Dendritic cell treated with granulocyte-macrophage colony-stimulating factor and Interleukin-4, amounts not matched to agents 40 ng/mL and 50 ng/mL, for 4 days (primary cell): ENCODE results near the gene MYL7.

Experiments used
- H3K27ac Mint-ChIP-seq: one replicate; pipeline ENCODE4 v1.8.0; 2022; ENCODE audit warnings: mild to moderate bottlenecking, mixed read lengths
- H3K27me3 Mint-ChIP-seq: one replicate; pipeline ENCODE4 v1.8.0; 2022; ENCODE audit warnings: mild to moderate bottlenecking, mixed read lengths
- H3K36me3 Mint-ChIP-seq: one replicate; pipeline ENCODE4 v1.8.0; 2022; ENCODE audit warnings: low read depth, mixed read lengths
- H3K4me1 Mint-ChIP-seq: one replicate; pipeline ENCODE4 v1.8.0; 2022; ENCODE audit warnings: low read depth, mixed read lengths
- H3K4me3 Mint-ChIP-seq: one replicate; pipeline ENCODE4 v1.8.0; 2022; ENCODE audit warnings: mild to moderate bottlenecking, moderate library complexity, mixed read lengths
- H3K9me3 Mint-ChIP-seq: one replicate; pipeline ENCODE4 v1.8.0; 2022; ENCODE audit warnings: mixed read lengths
- intact Hi-C: fragments of 100-400 bp; cut with micrococcal nuclease; formaldehyde crosslinking; loops from one replicate; pipeline ENCODE4 v1.15.0; 2022

MYL7 gene

GRCh38 chr7:44101966-44102845, 38.9 kb downstream of the MYL7 start:
- H3K27ac Mint-ChIP-seq, result no peak overlapping the region
- H3K27me3 Mint-ChIP-seq, result peaks cover 38% of the 10 kb centered on the region
- no peaks in the 10 kb centered on the region for H3K36me3 Mint-ChIP-seq
- H3K4me3 Mint-ChIP-seq, result no peak overlapping the region
- intact Hi-C loops, result no loop called here
- peaks cover 6% of the 10 kb centered on the region for H3K4me1 Mint-ChIP-seq
- H3K9me3 Mint-ChIP-seq, result no peaks in the 10 kb centered on the region

- Mint-ChIP-seq H3K4me1 (peaks cover 6% of the 10 kb centered on the region), H3K4me3 (no peak overlapping the region), H3K36me3 (no peaks in the 10 kb centered on the region), H3K27ac (no peak overlapping the region), H3K27me3 (peaks cover 38% of the 10 kb centered on the region), H3K9me3 (no peaks in the 10 kb centered on the region)
- intact Hi-C loops, result no loop called here
Measured at GRCh38 chr7:44101303-44101965, 39.7 kb downstream of the MYL7 start.

- Mint-ChIP-seq H3K4me1 (peaks cover 2% of the 10 kb centered on the region), H3K36me3 (no peaks in the 10 kb centered on the region), H3K27me3 (peaks cover 31% of the 10 kb centered on the region), H3K9me3 (no peaks in the 10 kb centered on the region), H3K27ac (no peak overlapping the region), H3K4me3 (no peak overlapping the region)
- intact Hi-C loops, result no loop called here
Measured at GRCh38 chr7:44100458-44101302, 40.5 kb downstream of the MYL7 start.

GRCh38 chr7:44099669-44100068, 41.5 kb downstream of the MYL7 start:
- no peak overlapping the region for H3K4me3 Mint-ChIP-seq
- H3K4me1 Mint-ChIP-seq, result peaks cover 5% of the 10 kb centered on the region
- H3K9me3 Mint-ChIP-seq, result no peaks in the 10 kb centered on the region

GRCh38 chr7:44098092-44099068, 42.8 kb downstream of the MYL7 start:
- intact Hi-C loops, result no loop called here
- Mint-ChIP-seq H3K27me3 (peaks cover 17% of the 10 kb centered on the region), H3K4me3 (no peak overlapping the region), H3K4me1 (peaks cover 9% of the 10 kb centered on the region), H3K27ac (no peak overlapping the region), H3K36me3 (no peaks in the 10 kb centered on the region), H3K9me3 (no peaks in the 10 kb centered on the region)

More at GRCh38 chr7:44099669-44100068, 41.5 kb downstream of the MYL7 start:
- H3K27me3 Mint-ChIP-seq, result peaks cover 24% of the 10 kb centered on the region
- intact Hi-C loops, result no loop called here
- no peaks in the 10 kb centered on the region for H3K36me3 Mint-ChIP-seq
- H3K27ac Mint-ChIP-seq, result no peak overlapping the region

DNA sequence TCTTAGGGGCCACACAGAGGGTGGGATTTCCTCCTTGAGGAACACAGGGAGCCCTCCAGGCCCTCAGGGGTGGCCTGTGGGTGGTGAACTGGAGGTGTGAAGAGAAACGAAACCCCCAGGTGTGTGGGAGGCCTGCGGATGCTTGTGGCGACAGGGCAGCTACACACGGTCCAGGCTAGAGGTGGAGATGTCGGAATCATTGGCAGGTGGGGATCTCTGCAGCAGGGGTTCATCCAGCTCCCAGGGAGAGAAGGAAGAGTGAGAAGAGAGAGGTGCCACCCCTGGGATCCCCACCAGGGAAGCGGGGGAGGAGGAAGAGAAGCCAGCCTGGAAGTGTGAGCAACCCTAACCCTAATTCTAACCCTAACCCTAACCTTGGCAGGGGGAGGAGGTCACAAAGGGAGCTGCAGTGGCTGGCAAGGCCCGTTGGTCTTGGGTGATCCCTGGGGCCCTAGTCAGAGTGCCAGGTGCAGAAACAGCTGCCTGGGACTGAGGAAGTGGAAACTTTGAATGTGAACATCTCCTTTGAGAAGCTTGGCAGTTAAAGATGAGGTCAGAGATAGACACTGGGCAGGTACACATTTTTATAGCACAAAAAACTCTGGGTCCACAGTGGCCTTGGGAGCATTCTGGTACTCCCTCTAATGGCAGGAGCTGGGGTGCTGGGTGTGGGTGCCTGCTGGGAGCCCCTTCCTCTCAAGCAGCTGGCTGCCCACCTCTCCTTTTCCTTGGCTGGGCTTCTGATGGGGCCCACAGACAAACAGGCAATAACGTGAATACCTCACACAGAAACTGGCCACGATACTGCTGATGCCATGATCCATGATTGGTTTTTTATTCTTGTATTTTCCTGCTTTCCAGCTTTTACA, 43.8 kb downstream of the MYL7 start:
- intact Hi-C loops, result no loop called here
- Mint-ChIP-seq H3K27ac (no peak overlapping the region), H3K9me3 (no peaks in the 10 kb centered on the region), H3K27me3 (peaks cover 8% of the 10 kb centered on the region), H3K4me3 (no peak overlapping the region), H3K4me1 (peaks cover 9% of the 10 kb centered on the region), H3K36me3 (no peaks in the 10 kb centered on the region)

DNA sequence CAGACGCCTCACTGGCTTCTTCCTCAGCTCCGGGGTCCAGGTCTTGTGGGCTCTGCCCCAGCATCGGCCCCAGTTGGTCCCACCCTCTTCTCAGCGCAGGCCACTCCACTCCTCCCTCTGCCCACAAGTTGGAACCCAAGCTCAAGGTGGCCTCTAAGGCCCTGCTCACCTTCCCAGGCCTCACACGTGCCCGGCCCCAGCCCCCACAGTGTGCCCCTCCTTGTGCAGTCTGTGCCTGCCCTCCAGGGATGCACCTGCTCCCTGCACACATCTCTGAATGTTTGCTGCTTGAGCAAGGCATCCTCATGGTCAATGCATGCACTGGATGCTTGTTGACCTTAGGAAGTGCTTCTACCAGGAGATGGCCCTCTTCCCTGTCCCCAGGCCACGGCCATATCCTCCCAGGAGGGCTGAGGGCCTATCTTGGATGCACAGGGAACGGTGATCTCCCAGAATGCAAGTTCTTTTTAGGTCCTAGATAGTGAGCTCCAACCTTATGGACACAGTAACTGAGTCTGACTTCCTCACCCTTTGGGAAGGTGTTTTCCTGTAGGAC, 44.7 kb downstream of the MYL7 start:
- H3K27ac Mint-ChIP-seq, result no peak overlapping the region
- peaks cover 9% of the 10 kb centered on the region for H3K4me1 Mint-ChIP-seq
- H3K36me3 Mint-ChIP-seq, result no peaks in the 10 kb centered on the region
- H3K27me3 Mint-ChIP-seq, result peaks cover 6% of the 10 kb centered on the region
- no peak overlapping the region for H3K4me3 Mint-ChIP-seq
- intact Hi-C loops, result no loop called here
- no peaks in the 10 kb centered on the region for H3K9me3 Mint-ChIP-seq

- no peak overlapping the region for H3K27ac Mint-ChIP-seq
- H3K9me3 Mint-ChIP-seq, result no peaks in the 10 kb centered on the region
- H3K4me1 Mint-ChIP-seq, result peaks cover 9% of the 10 kb centered on the region
- H3K27me3 Mint-ChIP-seq, result peaks cover 6% of the 10 kb centered on the region
- no peaks in the 10 kb centered on the region for H3K36me3 Mint-ChIP-seq
- H3K4me3 Mint-ChIP-seq, result no peak overlapping the region
- intact Hi-C loops, result no loop called here
Measured at GRCh38 chr7:44095781-44096180, 45.4 kb downstream of the MYL7 start.

- no peak overlapping the region for H3K4me3 Mint-ChIP-seq
- peaks cover 6% of the 10 kb centered on the region for H3K27me3 Mint-ChIP-seq
- no peaks in the 10 kb centered on the region for H3K9me3 Mint-ChIP-seq
- no peaks in the 10 kb centered on the region for H3K36me3 Mint-ChIP-seq
- H3K4me1 Mint-ChIP-seq, result peaks cover 9% of the 10 kb centered on the region
- H3K27ac Mint-ChIP-seq, result no peak overlapping the region
- intact Hi-C loops, result no loop called here
Measured at GRCh38 chr7:44094883-44095592, 46.1 kb downstream of the MYL7 start.

DNA sequence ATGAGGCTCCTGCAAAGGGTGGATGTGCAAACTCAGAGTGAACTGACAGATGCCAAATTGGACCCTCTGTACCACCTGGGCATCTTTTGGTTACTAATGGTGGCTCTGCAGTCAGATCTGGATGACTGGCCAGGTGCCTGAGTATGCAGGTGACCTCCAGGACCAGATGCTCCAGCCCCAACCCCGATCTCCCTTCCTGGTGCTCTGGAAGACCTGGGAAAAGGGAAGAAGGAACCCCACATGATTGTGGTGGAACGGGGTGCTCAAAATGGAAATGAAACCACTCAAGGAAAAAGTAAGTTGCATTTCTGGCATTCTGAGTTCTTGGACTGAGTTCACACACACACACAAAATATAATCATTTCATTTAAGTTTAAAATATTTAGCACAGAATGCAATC, 46.8 kb downstream of the MYL7 start:
- H3K9me3 Mint-ChIP-seq, result no peaks in the 10 kb centered on the region
- H3K4me1 Mint-ChIP-seq, result peaks cover 9% of the 10 kb centered on the region
- peaks cover 6% of the 10 kb centered on the region for H3K27me3 Mint-ChIP-seq
- no peak overlapping the region for H3K27ac Mint-ChIP-seq
- H3K36me3 Mint-ChIP-seq, result no peaks in the 10 kb centered on the region
- no peak overlapping the region for H3K4me3 Mint-ChIP-seq
- intact Hi-C loops, result no loop called here

- H3K9me3 Mint-ChIP-seq, result no peaks in the 10 kb centered on the region
- intact Hi-C loops, result no loop called here
- no peak overlapping the region for H3K27ac Mint-ChIP-seq
- no peaks in the 10 kb centered on the region for H3K36me3 Mint-ChIP-seq
- peaks cover 9% of the 10 kb centered on the region for H3K4me1 Mint-ChIP-seq
- H3K27me3 Mint-ChIP-seq, result peaks cover 6% of the 10 kb centered on the region
- H3K4me3 Mint-ChIP-seq, result no peak overlapping the region
Measured at GRCh38 chr7:44093102-44093641, 48.0 kb downstream of the MYL7 start.
